ENCODE data around the gene HTATIP2.
A peak's percentile ranks its signal among the peaks of the same experiment; 100 is the strongest.

Gene HTATIP2

DNA sequence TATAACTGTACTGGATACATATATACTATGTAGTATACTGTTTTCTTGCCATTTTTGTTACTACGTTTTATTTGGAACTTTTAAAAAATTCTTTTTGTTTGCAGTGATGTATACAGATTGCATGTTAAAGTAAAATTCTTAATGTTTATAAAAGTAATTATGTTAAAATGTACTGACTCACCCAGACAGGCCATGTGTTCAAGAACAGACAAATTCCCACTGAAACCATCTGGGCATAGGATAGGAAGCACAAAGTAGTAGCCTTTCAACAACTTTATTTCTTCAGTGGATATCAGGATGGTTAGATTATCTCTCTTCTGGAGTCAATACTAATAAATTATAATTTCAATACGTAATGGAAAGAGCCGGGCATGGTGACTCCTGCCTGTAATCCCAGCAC is 43.8 kb downstream of the HTATIP2 start:
- Histone ChIP-seq H2BK5ac (ENCODE audit: low read depth, low read length, poor library complexity) (no peak overlapping the region), H2AFZ (ENCODE audit: insufficient read depth, low read length, poor library complexity) (no peak overlapping the region), H3K14ac (ENCODE audit: low read length) (no peak overlapping the region), H3K27me3 (ENCODE audit: insufficient read depth, low read length) (no peaks in the 10 kb centered on the region), H4K8ac (ENCODE audit: low read depth, low read length) (no peak overlapping the region), H3K27ac (ENCODE audit: low read depth, low read length) (no peak overlapping the region), H2BK12ac (ENCODE audit: low read length) (no peak overlapping the region), H3K4ac (ENCODE audit: low read depth, low read length) (no peak overlapping the region), H3K36me3 (ENCODE audit: control insufficient read depth in 1 of 2, insufficient read depth in 2 of 2, low read length in 2 of 2) (no peaks in the 10 kb centered on the region), H3K4me2 (ENCODE audit: low read length) (no peak overlapping the region), H3K18ac (ENCODE audit: low read length) (no peak overlapping the region), H3K4me1 (ENCODE audit: control insufficient read depth in 1 of 2, insufficient read depth in 2 of 2, low read length in 2 of 2) (no peaks in the 10 kb centered on the region), H3K23ac (ENCODE audit: low read length) (no peak overlapping the region), H2AK5ac (ENCODE audit: low read length) (no peak overlapping the region), H2BK120ac (ENCODE audit: insufficient read depth, low read length, poor library complexity) (no peak overlapping the region), H4K12ac (ENCODE audit: low read depth, low read length) (no peak overlapping the region), H3K79me1 (ENCODE audit: low read length) (no peaks in the 10 kb centered on the region), H3K4me3 (ENCODE audit: low read depth, low read length) (no peak overlapping the region), H3K79me2 (ENCODE audit: control insufficient read depth, insufficient read depth, low read length, poor library complexity) (no peaks in the 10 kb centered on the region), H4K91ac (ENCODE audit: low read depth, low read length) (no peak overlapping the region), H3K9ac (ENCODE audit: low read length) (no peak overlapping the region), H3K9me3 (ENCODE audit: insufficient read depth, low read depth, low read length) (no peaks in the 10 kb centered on the region)
- no peak for DNase-seq
- WGBS (ENCODE audit: extremely low coverage, insufficient coverage, insufficient read length) = no CpG with 5 or more reads among the region's 3 CpGs

DNA sequence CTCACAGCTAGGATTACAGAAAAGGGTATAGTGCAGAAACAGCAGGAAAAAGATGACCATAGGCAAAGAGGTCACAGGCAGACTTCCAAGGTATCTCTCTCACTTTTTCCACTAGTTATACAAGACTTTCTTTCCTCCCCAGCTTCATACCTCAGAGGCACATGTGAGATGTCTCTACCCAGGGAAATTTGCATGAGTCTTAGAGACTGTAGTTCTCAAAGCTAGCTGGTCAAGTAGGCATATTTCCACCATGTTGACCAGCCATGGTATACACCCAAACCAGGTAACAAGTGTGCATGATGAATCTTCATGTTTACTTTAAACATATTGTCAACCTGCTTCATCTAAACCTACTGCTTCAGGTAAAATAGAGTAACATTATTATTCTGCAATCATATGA is 51.9 kb downstream of the HTATIP2 start:
- DNase-seq = no peak
- H2BK5ac ChIP-seq (ENCODE audit: low read depth, low read length, poor library complexity) = no peak overlapping the region

DNA sequence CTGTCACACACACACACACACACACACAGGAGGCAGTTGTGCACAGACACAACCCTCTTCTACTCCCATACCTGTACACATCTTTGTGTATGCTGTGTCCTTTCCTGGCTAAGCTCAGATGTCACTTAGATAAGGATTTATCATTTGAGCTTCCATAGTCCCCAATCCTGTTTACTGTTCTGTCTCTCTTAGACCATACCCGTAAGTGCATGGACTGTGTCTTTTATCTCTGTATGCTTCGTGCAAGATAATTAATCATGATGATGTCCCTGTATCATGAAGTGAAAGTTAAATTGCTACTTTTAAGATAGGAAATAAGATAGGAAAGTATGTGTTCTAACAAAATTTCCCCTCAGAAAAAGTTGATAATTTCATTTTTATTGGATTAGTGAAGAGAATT is 54.3 kb downstream of the HTATIP2 start:
- no CpG with 5 or more reads among the region's 2 CpGs for WGBS (ENCODE audit: extremely low coverage, insufficient coverage, insufficient read length)
- Histone ChIP-seq H3K18ac (ENCODE audit: low read length) (no peak overlapping the region), H3K23ac (ENCODE audit: low read length) (no peak overlapping the region)

More for the DNA sequence above, 51.9 kb downstream of the HTATIP2 start:
- no peak overlapping the region for H4K8ac ChIP-seq (ENCODE audit: low read depth, low read length)
- H3K79me2 ChIP-seq (ENCODE audit: control insufficient read depth, insufficient read depth, low read length, poor library complexity) = no peaks in the 10 kb centered on the region
- H3K27me3 ChIP-seq (ENCODE audit: insufficient read depth, low read length) = no peaks in the 10 kb centered on the region
- H3K9me3 ChIP-seq (ENCODE audit: insufficient read depth, low read depth, low read length) = no peaks in the 10 kb centered on the region
- no peaks in the 10 kb centered on the region for H3K4me1 ChIP-seq (ENCODE audit: control insufficient read depth in 1 of 2, insufficient read depth in 2 of 2, low read length in 2 of 2)
- no peak overlapping the region for H4K91ac ChIP-seq (ENCODE audit: low read depth, low read length)
- no peak overlapping the region for H3K18ac ChIP-seq (ENCODE audit: low read length)
- H4K12ac ChIP-seq (ENCODE audit: low read depth, low read length) = no peak overlapping the region
- no peak overlapping the region for H3K4me2 ChIP-seq (ENCODE audit: low read length)
- no peak overlapping the region for H3K4ac ChIP-seq (ENCODE audit: low read depth, low read length)
- H3K14ac ChIP-seq (ENCODE audit: low read length) = no peak overlapping the region
- no peak overlapping the region for H2BK120ac ChIP-seq (ENCODE audit: insufficient read depth, low read length, poor library complexity)
- no peak overlapping the region for H3K9ac ChIP-seq (ENCODE audit: low read length)
- no peak overlapping the region for H3K4me3 ChIP-seq (ENCODE audit: low read depth, low read length)
- H2BK12ac ChIP-seq (ENCODE audit: low read length) = no peak overlapping the region
- peaks cover 0 to 4% of the 10 kb centered on the region in 2 experiments for H3K36me3 ChIP-seq (ENCODE audit: control insufficient read depth in 1 of 2, insufficient read depth in 2 of 2, low read length in 2 of 2)
- no peaks in the 10 kb centered on the region for H3K79me1 ChIP-seq (ENCODE audit: low read length)
- H2AK5ac ChIP-seq (ENCODE audit: low read length) = no peak overlapping the region
- H3K23ac ChIP-seq (ENCODE audit: low read length) = no peak overlapping the region
- no peak overlapping the region for H3K27ac ChIP-seq (ENCODE audit: low read depth, low read length)
- H2AFZ ChIP-seq (ENCODE audit: insufficient read depth, low read length, poor library complexity) = no peak overlapping the region

DNA sequence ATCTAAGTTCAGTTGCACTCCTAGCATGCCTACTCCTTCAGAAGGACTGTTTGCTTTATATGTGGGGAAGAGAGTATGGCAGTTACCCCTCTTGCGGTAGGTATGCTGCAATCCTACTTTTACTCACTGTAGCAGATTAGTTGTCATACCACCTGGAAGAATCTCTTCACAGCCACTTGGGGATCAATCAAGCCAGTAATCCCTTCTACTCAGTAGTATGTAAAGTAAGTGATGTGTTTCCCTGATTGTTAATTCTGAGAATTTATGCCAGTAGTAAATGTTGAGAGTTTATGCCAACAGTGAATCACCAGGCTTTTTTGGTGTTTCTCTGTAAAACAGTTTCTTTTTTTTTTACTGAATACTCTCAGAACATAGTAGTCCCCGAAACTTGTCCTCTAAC is 58.4 kb downstream of the HTATIP2 start:
- Histone ChIP-seq H3K9ac (ENCODE audit: low read length) (no peak overlapping the region), H3K4me3 (ENCODE audit: low read depth, low read length) (no peak overlapping the region), H3K79me1 (ENCODE audit: low read length) (no peaks in the 10 kb centered on the region), H4K8ac (ENCODE audit: low read depth, low read length) (no peak overlapping the region), H3K4ac (ENCODE audit: low read depth, low read length) (no peak overlapping the region), H3K27ac (ENCODE audit: low read depth, low read length) (peak overlapping the region; percentile 25), H3K36me3 (ENCODE audit: control insufficient read depth in 1 of 2, insufficient read depth in 2 of 2, low read length in 2 of 2) (peaks cover 0 to 2% of the 10 kb centered on the region in 2 experiments), H2BK5ac (ENCODE audit: low read depth, low read length, poor library complexity) (no peak overlapping the region), H3K23ac (ENCODE audit: low read length) (no peak overlapping the region), H4K12ac (ENCODE audit: low read depth, low read length) (no peak overlapping the region), H3K4me2 (ENCODE audit: low read length) (no peak overlapping the region), H2AFZ (ENCODE audit: insufficient read depth, low read length, poor library complexity) (no peak overlapping the region), H3K9me3 (ENCODE audit: insufficient read depth, low read depth, low read length) (no peaks in the 10 kb centered on the region), H3K79me2 (ENCODE audit: control insufficient read depth, insufficient read depth, low read length, poor library complexity) (no peaks in the 10 kb centered on the region), H2AK5ac (ENCODE audit: low read length) (no peak overlapping the region), H2BK12ac (ENCODE audit: low read length) (no peak overlapping the region), H3K4me1 (ENCODE audit: control insufficient read depth in 1 of 2, insufficient read depth in 2 of 2, low read length in 2 of 2) (no peaks in the 10 kb centered on the region), H2BK120ac (ENCODE audit: insufficient read depth, low read length, poor library complexity) (no peak overlapping the region), H4K91ac (ENCODE audit: low read depth, low read length) (no peak overlapping the region), H3K14ac (ENCODE audit: low read length) (no peak overlapping the region), H3K27me3 (ENCODE audit: insufficient read depth, low read length) (no peaks in the 10 kb centered on the region), H3K18ac (ENCODE audit: low read length) (no peak overlapping the region)
- whole genome bisulfite sequencing (ENCODE audit: extremely low coverage, insufficient coverage, insufficient read length) = no CpG with 5 or more reads among the region's 2 CpGs
- DNase-seq = no peak

More for the DNA sequence above, 54.3 kb downstream of the HTATIP2 start:
- Histone ChIP-seq H2BK5ac (ENCODE audit: low read depth, low read length, poor library complexity) (no peak overlapping the region), H3K4me2 (ENCODE audit: low read length) (no peak overlapping the region), H3K4me3 (ENCODE audit: low read depth, low read length) (no peak overlapping the region), H2AK5ac (ENCODE audit: low read length) (no peak overlapping the region), H2BK120ac (ENCODE audit: insufficient read depth, low read length, poor library complexity) (no peak overlapping the region), H3K36me3 (ENCODE audit: control insufficient read depth in 1 of 2, insufficient read depth in 2 of 2, low read length in 2 of 2) (peaks cover 0 to 4% of the 10 kb centered on the region in 2 experiments), H3K14ac (ENCODE audit: low read length) (no peak overlapping the region), H4K91ac (ENCODE audit: low read depth, low read length) (no peak overlapping the region), H2AFZ (ENCODE audit: insufficient read depth, low read length, poor library complexity) (no peak overlapping the region), H3K27me3 (ENCODE audit: insufficient read depth, low read length) (no peaks in the 10 kb centered on the region), H3K4ac (ENCODE audit: low read depth, low read length) (no peak overlapping the region), H3K79me1 (ENCODE audit: low read length) (no peaks in the 10 kb centered on the region), H2BK12ac (ENCODE audit: low read length) (no peak overlapping the region), H3K27ac (ENCODE audit: low read depth, low read length) (no peak overlapping the region), H3K9me3 (ENCODE audit: insufficient read depth, low read depth, low read length) (no peaks in the 10 kb centered on the region), H4K8ac (ENCODE audit: low read depth, low read length) (no peak overlapping the region), H3K79me2 (ENCODE audit: control insufficient read depth, insufficient read depth, low read length, poor library complexity) (no peaks in the 10 kb centered on the region), H4K12ac (ENCODE audit: low read depth, low read length) (no peak overlapping the region), H3K4me1 (ENCODE audit: control insufficient read depth in 1 of 2, insufficient read depth in 2 of 2, low read length in 2 of 2) (no peaks in the 10 kb centered on the region), H3K9ac (ENCODE audit: low read length) (no peak overlapping the region)
- DNase-seq = no peak
